ACC112 (cell line): ENCODE data around the gene NDUFS8.

Source experiments
- H2AFZ ChIP-seq: fragments of 200-600 bp; sonication (generic); one replicate; pipeline ENCODE4 v1.6.0; 2017; ENCODE audit warnings: antibody characterized with exemption, low read length; ENCODE audit not compliant: unreplicated experiment
- H3K27ac ChIP-seq: fragments of 200-600 bp; sonication (generic); 2 replicates; pipeline ENCODE4 v1.5.1; 2014; ENCODE audit warnings: low read depth, mild to moderate bottlenecking, antibody characterized with exemption, low read length, moderate library complexity
- H3K27me3 ChIP-seq: fragments of 200-600 bp; sonication (generic); 2 replicates; pipeline ENCODE4 v1.6.1; 2014; ENCODE audit warnings: mild to moderate bottlenecking, antibody characterized with exemption, low read length, moderate library complexity, mixed read lengths; ENCODE audit not compliant: insufficient read depth
- H3K36me3 ChIP-seq: fragments of 200-600 bp; sonication (generic); 2 replicates; pipeline ENCODE4 v1.6.1; 2016; ENCODE audit warnings: mild to moderate bottlenecking, antibody characterized with exemption, low read length, moderate library complexity, mixed read lengths; ENCODE audit not compliant: insufficient read depth
- H3K4me1 ChIP-seq: fragments of 200-600 bp; sonication (generic); one replicate; pipeline ENCODE4 v1.6.1; 2016; ENCODE audit warnings: low read length, mixed read lengths; ENCODE audit not compliant: insufficient read depth, unreplicated experiment, control insufficient read depth
- H3K4me3 ChIP-seq: fragments of 200-600 bp; sonication (generic); 2 replicates; pipeline ENCODE4 v1.5.1; 2014; ENCODE audit warnings: mild to moderate bottlenecking, low read depth, low read length
- H3K79me2 ChIP-seq: fragments of 200-600 bp; sonication (generic); one replicate; pipeline ENCODE4 v1.6.0; 2016; ENCODE audit warnings: low read length; ENCODE audit not compliant: control insufficient read depth, unreplicated experiment, insufficient read depth

NDUFS8 gene

DNA sequence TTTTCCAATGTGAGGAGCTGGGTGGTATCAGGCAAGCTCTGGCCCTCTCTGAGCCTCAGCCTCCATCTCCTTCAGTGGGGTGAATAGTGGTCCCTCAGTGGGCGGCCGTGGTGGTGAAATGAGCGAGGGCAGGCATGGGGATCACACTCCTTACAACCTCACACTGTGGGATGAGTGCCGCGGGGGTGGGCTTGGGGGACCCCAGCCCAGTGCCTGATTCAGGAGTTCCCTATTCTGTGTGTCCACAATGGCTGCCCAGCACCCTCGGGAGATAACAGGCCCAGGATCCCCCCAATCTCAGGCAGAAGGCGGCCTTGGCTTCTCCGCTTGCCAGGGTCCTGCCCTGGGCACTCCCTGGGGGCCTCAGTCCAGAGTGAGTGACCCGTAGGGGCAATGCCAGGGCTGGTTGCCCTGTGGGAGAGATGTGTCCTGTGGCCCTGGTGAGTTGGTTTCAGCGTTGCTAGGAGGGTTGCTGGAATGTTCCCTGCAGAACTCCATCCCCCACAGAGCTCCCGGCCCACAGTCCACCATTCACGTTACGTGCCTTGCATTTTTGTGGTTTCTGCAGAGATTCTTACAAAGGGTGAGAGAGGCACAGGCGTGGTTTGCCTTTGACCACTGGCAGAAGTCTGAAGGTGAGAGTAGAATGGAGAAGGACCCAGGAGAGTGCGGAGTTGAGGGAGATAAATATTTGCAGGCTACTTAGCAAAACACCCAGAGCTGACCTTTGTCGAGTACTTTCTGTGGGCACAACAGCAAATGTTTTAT lies 17.5 kb upstream of the NDUFS8 start:
- Histone ChIP-seq H3K36me3 (no peaks in the 10 kb centered on the region), H3K27me3 (no peaks in the 10 kb centered on the region), H2AFZ (no peak overlapping the region), H3K4me3 (peak overlapping the region; percentile 22), H3K79me2 (peaks cover 25% of the 10 kb centered on the region), H3K27ac (peak overlapping the region; percentile 93), H3K4me1 (peaks cover 67% of the 10 kb centered on the region)

DNA sequence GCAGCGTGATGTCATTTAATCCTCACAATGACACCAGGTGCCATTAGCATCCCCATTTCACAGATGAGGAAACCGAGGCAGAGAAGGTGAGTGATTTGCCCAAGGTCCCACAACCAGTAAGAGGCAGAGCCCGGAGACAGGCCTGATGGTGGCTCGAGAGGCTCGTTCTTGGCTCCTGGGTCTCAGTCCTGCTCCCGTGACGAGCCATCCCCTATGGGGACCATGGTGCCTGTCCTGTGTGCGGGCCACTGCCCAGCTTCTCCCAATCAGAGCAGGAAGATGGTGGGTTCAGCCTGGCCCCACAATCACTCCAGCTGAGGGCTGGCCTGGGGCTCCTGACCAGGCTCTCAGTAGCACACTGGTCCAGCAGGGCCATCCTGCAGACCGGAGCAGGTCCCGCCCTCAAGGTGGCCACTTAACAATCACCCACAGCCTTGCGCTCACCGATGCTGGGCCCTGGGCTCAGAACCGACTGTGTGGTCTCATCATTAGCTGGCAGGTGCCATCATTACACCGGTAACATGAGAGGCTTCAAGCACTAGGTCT lies 16.8 kb upstream of the NDUFS8 start:
- no peaks in the 10 kb centered on the region for H3K36me3 ChIP-seq
- peak overlapping the region; percentile 22 for H3K4me3 ChIP-seq
- no peak overlapping the region for H2AFZ ChIP-seq
- peak overlapping the region; percentile 93 for H3K27ac ChIP-seq
- H3K27me3 ChIP-seq, result no peaks in the 10 kb centered on the region
- peaks cover 65% of the 10 kb centered on the region for H3K4me1 ChIP-seq
- peaks cover 25% of the 10 kb centered on the region for H3K79me2 ChIP-seq

DNA sequence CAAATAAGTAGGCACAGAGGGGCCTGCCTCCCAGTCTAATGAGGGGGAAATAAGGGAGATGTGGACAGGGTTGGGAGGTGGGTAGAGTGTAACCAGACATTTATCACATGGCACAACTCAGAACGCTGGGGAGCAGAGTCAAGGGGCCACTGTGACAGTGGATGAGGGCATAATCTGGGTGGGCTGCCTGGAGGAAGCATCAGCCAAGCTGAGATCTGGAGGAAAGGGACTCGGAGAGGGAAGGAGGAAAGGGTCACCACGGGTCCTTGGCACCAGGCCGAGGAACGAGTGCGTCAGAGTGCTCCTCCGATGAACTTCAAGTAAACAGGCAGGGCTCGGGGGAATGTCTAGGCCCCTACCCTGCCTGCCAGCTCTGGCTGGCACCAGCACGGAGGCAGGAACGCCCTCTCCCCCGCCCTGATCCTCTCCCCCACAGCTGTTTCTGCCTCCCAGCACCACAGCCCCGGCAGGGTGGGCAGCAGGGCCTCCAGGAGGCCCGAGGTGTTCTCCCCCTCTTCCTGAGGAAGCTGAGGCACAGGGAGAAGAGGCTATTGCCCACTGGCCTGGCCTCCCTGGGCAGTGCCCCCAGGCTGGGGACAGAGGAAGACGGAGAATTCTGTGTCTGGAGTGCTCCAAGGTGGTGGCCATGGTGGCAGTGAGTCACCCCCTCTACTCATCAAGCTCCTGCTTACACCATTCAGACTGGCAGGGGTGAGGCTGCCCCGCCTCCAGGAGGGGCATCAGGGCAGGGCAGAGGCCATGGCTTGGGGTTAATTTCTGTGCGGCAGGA lies 16.1 kb upstream of the NDUFS8 start:
- peaks cover 58% of the 10 kb centered on the region for H3K4me1 ChIP-seq
- H3K36me3 ChIP-seq, result no peaks in the 10 kb centered on the region
- peaks cover 25% of the 10 kb centered on the region for H3K79me2 ChIP-seq
- peak overlapping the region; percentile 52; the same call in 1 of the 2 replicates for H3K4me3 ChIP-seq
- H3K27ac ChIP-seq, result peak overlapping the region; percentile 93
- no peaks in the 10 kb centered on the region for H3K27me3 ChIP-seq
- H2AFZ ChIP-seq, result no peak overlapping the region

DNA sequence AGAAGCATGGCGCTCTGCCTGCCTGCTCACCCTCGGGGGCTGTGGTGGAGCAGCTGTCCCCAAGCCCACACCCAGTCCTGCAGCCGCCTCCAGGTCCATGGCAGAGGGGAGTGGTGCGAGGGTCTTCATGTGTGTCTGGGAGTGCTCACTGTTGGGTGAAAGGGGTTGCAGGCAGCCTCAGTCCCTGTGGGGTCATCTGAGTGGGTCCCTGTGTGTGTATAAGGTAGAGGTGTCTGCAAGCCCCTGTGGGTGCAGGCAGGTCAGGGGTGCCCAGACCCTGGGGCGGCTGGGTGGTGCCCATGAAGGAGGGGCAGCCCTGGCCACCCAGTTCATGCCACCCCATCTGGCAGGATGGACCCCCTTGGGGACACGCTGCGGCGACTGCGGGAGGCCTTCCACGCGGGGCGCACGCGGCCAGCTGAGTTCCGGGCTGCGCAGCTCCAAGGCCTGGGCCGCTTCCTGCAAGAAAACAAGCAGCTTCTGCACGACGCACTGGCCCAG lies 15.5 kb upstream of the NDUFS8 start:
- H3K4me3 ChIP-seq, result no peak overlapping the region; the same call in 1 of the 2 replicates
- peaks cover 25% of the 10 kb centered on the region for H3K79me2 ChIP-seq
- H3K36me3 ChIP-seq, result no peaks in the 10 kb centered on the region
- H3K4me1 ChIP-seq, result peaks cover 54% of the 10 kb centered on the region
- H3K27me3 ChIP-seq, result no peaks in the 10 kb centered on the region
- no peak overlapping the region for H2AFZ ChIP-seq
- peak overlapping the region; percentile 93 for H3K27ac ChIP-seq

DNA sequence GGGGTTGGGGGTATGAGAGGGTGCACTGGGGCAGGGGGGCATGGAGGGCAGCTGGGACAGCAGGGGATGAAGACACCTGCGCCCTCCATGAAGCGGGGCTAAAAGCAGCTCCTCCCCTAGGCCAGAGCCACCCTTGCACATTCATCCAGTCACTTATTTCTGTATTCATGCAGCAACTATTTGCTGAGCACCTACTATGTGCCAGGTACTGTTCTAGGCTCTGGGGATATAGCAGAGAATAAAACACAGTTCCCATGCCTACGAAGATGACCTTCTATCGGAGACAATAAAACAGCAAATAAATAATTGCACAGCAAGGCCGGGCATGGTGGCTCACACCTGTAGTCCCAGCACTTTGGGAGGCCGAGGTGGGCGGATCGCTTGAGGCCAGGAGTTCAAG lies 15.0 kb upstream of the NDUFS8 start:
- Histone ChIP-seq H3K4me1 (peaks cover 58% of the 10 kb centered on the region), H3K36me3 (no peaks in the 10 kb centered on the region), H3K27me3 (no peaks in the 10 kb centered on the region), H3K27ac (no peak overlapping the region), H2AFZ (no peak overlapping the region), H3K4me3 (no peak overlapping the region), H3K79me2 (peaks cover 25% of the 10 kb centered on the region)

DNA sequence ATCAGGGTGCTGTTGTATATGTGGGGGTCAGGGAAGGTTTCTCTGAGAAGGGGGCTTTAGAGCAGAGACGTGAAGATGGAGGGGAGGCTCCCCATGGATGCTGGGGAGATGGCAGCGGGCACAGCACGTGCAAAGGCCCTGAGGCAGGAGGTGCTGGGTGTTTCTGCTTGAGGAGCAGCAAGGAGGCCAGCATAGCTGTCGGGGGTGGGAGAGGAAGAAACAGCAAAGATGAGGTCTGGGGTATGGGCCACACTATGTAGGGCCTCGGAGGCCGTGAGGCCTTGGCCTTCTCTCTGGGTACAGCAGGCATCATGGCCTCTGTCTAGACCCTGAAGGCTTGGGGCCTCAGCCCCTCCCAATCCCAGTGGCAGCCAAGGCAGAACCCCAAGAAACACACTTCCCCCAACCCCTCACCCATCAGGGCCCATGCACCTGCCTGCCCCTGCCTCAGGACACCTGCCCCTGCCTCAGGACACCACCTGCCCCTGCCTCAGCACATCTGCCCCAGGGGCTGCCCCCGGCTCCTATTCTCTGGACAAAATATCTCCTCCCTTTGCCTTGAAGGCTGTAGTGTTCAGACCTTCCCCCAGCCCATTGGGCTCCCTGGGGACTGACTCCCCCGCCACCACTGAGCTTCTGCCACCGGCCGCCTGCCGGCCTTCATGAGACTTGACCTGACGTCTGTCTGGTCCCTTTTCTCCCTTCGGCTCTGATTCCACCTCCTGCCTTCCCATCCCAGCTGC lies 14.1 kb upstream of the NDUFS8 start:
- Histone ChIP-seq H3K79me2 (peaks cover 21% of the 10 kb centered on the region), H3K27ac (peak overlapping the region; percentile 34; the same call in 1 of the 2 replicates), H3K36me3 (no peaks in the 10 kb centered on the region), H3K27me3 (no peaks in the 10 kb centered on the region), H3K4me1 (peaks cover 55% of the 10 kb centered on the region), H2AFZ (no peak overlapping the region), H3K4me3 (no peak overlapping the region)

DNA sequence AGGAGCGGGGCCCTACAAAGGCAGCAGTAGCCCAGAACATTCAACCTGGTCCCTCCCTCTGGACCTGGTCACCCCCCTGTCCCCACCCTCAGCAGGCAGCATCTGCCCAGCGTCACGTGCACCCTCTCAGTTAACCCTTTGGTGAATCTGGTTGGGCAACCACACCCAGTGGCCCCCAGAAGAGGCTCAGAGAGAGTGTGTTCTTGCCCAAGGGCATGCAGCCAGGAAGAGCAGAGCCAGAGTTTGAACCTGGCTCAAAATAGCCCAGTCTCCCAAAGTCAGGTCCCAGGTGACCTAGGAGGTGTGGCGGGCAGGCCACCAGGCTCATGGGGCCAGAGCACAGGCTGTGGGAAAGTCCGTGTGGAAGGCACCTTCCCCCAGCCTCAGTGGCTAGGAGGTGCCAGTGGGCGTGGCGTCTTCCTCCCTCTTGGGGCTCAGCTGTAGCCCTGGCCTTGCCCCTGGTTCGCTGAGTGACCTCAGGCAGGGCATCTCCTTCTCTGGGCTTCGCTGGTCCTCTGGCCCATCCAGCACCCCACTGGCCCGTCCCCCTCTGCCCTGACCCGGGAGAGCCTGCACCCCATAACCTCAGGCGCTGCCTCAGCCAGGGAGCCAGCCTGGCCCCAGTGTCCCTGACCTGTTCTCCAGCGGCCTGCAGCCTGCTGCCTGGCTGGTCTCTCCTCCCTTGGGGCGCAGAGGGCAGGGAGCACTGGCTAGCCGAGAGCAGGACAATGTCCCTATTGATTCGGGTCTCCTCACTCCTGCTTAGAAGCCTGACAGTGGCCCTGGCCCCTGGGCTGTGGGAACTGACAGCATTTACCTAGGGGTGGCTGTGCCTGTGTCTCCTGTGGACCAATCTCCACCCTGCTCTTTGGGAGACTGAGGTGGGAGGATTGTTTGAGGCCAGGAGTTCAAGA lies 13.3 kb upstream of the NDUFS8 start:
- peak overlapping the region; percentile 34; the same call in 1 of the 2 replicates for H3K27ac ChIP-seq
- peaks cover 47% of the 10 kb centered on the region for H3K4me1 ChIP-seq

DNA sequence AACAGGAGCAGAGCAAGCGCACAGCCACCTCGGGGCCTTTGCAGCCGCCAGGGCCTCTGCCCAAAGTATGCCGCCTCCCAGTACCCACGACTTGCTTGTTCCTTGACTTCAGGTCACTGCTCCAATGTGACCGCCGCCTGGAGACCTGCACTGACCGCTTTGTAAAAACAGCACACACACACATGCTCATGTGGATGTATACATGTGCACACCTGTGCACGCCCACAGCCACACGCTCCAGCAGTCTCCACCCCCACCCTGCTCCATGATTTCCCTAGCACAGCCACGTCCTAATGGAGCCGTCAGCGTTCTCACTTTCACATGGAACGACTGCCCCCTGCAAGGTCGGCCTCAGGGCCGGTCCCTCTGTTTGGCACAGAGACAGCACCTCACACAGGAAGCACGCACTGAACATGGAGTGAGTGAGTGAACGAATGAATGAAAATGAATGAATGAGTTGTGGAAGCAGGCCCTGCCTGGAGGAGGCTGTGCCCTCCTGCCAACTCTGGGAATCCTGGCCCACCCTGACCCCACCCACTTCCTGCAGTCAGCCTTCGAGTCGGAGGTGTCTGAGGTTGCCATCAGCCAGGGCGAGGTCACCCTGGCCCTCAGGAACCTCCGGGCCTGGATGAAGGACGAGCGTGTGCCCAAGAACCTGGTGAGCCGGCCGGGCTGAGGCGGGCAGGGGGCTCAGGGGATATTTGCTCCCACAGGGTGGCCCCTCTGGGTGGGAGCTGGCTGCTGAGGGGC lies 12.3 kb upstream of the NDUFS8 start:
- Histone ChIP-seq H3K79me2 (peaks cover 6% of the 10 kb centered on the region), H3K27ac (no peak overlapping the region), H3K27me3 (no peaks in the 10 kb centered on the region), H2AFZ (no peak overlapping the region), H3K4me1 (peaks cover 38% of the 10 kb centered on the region), H3K4me3 (no peak overlapping the region), H3K36me3 (no peaks in the 10 kb centered on the region)

More for the DNA sequence above, 13.3 kb upstream of the NDUFS8 start:
- Histone ChIP-seq H3K79me2 (peaks cover 13% of the 10 kb centered on the region), H3K27me3 (no peaks in the 10 kb centered on the region), H2AFZ (no peak overlapping the region), H3K36me3 (no peaks in the 10 kb centered on the region), H3K4me3 (no peak overlapping the region)

DNA sequence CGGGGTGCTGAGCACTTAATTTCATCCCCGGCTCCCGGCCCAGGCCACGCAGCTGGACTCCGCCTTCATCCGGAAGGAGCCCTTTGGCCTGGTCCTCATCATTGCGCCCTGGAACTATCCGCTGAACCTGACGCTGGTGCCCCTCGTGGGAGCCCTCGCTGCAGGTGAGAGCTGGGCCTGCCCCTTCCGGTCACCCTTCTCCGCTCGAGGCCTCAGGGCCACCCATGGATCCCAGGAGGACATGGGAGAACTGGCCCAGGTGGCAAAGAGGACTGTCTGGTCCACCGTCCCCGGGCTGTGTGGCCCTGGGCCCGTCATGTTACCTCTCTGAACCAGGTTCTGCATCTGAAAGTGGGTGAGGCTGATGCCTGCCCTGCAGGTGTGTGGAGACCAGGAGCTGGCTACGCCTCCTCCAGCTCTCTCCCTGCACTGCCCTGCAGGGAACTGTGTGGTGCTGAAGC lies 11.7 kb upstream of the NDUFS8 start:
- Histone ChIP-seq H3K36me3 (no peaks in the 10 kb centered on the region; the same call in 1 of the 2 replicates), H3K27ac (no peak overlapping the region), H3K27me3 (no peaks in the 10 kb centered on the region), H3K4me1 (peaks cover 33% of the 10 kb centered on the region), H2AFZ (no peak overlapping the region), H3K79me2 (peaks cover 4% of the 10 kb centered on the region), H3K4me3 (no peak overlapping the region)
